Stomach (tissue), 4 donors: ENCODE measurements around the gene VPS9D1.

ENCODE experiments used
- CTCF ChIP-seq, 7 experiments: fragments of 450-650 bp in 4 of 7; fragments of 200-600 bp in 3 of 7; sonication (generic) in 3 of 7; IDR thresholded peaks; one replicate each; pipeline ENCODE4 v1.5.1; 2016 to 2019; ENCODE audit warnings: antibody characterized with exemption in 7 of 7, control low read depth in 2 of 7, mild to moderate bottlenecking in 1 of 7
- EP300 ChIP-seq: sonication (generic); formaldehyde crosslinking; IDR thresholded peaks from one replicate; pipeline ENCODE4 v1.6.1; 2017; ENCODE audit warnings: antibody characterized with exemption
- POLR2A ChIP-seq, 4 donors: fragments of 450-650 bp; IDR thresholded peaks; one replicate each; pipeline ENCODE4 v1.6.1; 2016; ENCODE audit warnings: antibody characterized with exemption in 4 of 4, control low read depth in 2 of 4, mild to moderate bottlenecking in 1 of 4, moderate library complexity in 1 of 4

DNA sequence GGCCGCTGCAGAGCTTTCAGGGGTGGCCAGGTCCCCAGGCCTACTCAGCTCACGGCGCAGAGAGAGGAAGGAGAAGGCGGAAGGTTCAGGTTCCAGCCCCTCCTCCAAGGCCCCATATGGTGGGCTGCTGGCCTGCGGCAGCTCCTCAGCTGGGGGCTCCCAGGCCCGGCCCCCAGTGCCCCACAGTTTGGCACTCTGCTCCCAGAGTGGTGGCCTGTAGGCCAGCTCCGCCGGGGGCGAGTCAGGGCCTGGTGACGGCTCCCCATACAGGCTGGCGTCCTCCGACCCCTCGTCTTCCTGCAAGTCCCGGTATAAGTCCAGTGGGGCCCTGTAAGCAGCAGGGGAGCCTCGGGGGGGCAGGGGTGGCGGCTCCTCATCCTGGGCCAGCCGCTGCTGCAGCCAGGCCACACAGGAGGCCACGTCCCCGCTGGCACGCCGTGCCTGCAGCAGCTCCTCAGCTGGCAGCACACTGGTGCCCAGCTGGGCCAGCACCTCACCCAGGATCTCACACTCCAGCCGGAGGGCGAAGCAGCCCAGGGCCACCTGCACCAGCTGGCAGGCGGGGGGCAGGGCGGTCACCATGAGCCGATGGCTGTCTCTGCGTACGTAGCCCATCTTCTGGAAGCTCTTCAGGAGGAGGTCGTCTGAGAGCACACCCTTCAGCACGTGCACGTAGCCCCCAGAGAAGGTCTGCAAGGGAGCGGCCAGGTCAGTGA, 22.9 kb downstream of the VPS9D1 start:
- TF ChIP-seq EP300 = no peak
- TF ChIP-seq CTCF (IDR thresholded peaks at IDR 0.05) = no peak
- TF ChIP-seq POLR2A (IDR thresholded peaks at IDR 0.05) = no peak
